Pericardium fibroblast (primary cell): Measurements from ENCODE around the gene PER3. TPM values are rescaled to one million over a fixed set of nuclear protein-coding genes. Genes with fewer than 3 reads are reported as not detected.

Experiments
- total RNA-seq: library from RNA; depleted of rRNA; stranded (reverse); fragments of >200 nt; gene quantifications from 2 replicates; pipeline ENCODE4 v1.2.3, GENCODE V29; 2015

Gene PER3
- total RNA-seq: 1.1 and 1.5 TPM in 2 replicates

GRCh38 chr1:7783826-7784491 lies at the start of gene PER3:
Gene PER3, plus strand, starts transcription at chr1:7784291. Its CDS starts 587 bp downstream, at chr1:7784878.

DNA sequence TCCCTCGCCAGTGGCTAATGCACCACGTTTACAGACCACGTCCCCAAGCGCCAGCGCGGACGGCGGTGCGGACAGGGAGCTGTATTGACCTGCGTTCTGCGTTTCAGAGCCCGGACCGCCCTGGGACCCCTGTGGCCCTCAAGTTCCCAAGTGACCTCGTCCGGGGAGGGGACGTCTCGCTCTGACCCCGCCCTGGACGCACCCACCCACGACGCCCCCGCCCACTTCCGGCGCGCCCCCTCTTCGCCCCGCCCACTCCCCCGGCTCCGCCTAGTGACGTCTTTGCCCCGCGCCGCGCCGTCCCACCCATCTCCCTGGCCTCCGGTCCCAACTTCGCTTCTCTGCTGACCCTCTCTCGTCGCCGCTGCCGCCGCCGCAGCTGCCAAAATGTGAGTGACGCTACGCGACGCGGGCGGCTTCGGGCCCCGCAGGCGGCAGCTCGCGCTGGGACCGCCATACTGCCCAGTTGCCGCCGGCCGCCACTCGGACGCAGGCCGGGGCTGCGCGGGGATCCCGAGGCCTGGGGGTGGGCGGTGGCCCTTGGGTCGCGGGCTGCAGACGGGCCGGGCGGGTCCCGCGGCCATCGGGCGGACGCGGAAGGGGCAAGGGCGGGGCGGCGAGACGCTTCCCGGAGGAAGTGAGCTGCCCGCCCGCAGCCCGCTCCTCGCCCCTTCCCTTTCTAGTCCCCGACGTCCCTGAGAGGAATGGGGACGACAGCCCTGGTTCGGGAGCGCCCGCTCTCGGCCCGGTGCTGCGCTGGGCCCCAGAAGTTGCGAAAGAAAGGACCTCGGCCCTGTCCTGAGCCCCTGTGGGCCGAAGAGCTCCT lies 12.9 kb upstream of the PER3 start, which contains the start of gene VAMP3:
Gene VAMP3, plus strand, starts transcription at position 300 of the 826 bp plus-strand sequence. Its CDS starts 88 bp downstream, at position 388.

DNA sequence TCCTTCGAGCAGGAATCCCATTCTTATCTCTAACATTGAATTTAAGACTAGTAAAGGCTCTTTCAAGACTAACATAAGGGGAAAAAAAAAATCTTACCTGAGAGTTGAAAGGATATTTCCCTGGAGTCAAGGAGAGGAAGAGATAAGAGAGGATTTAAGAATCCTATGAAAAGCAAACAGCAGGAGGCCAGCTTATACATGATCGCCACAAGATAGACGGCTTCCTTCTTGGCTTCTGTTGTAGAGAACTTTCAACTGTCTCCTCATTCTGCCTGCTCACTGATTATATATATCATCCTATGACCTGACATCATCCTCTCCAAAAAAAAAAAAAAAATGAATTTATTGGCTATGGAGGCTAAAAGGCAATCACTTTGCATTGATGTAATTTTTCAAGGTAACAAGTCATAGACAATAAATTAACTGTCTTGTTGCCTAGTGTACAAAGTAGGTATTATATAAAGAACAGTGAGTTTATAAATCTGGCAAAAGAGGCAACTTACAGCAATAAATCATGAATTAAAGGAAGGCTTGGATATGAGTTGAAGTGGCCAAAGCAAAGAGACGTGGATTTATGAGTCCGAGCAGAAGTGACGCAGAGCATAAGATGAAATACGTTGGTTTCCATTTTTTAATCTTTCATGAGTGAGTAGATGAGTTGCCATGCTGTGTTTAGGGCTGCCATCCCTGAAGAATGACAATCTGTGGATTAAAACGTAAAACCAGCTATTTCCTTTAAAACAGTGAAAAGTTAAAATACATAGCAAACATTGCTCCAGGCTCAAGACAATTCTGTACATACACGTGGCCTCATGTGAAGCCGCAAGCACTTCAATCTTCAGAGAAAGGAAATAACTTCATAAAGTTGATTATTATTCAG lies 69.0 kb downstream of the PER3 start, which contains the start of gene UTS2:
Gene UTS2, minus strand, starts transcription at position 262 of the 880 bp plus-strand sequence. Its CDS starts 62 bp downstream, at position 200.

Other genes starting within 250 kb of the PER3 start
- gene VAMP3, start 13.0 kb upstream of the PER3 start, total RNA-seq: 106 and 117 TPM in 2 replicates
- not detected in 2 replicates for gene UTS2, start 68.8 kb downstream of the PER3 start, total RNA-seq
- gene TNFRSF9, start 156.5 kb downstream of the PER3 start, total RNA-seq: not detected in 2 replicates
- 200 and 277 TPM in 2 replicates for gene PARK7, start 177.4 kb downstream of the PER3 start, total RNA-seq
- 179 and 215 TPM in 2 replicates for gene ERRFI1, start 242.0 kb downstream of the PER3 start, total RNA-seq